ENCODE data around the gene CPA1.

Gene CPA1

DNA sequence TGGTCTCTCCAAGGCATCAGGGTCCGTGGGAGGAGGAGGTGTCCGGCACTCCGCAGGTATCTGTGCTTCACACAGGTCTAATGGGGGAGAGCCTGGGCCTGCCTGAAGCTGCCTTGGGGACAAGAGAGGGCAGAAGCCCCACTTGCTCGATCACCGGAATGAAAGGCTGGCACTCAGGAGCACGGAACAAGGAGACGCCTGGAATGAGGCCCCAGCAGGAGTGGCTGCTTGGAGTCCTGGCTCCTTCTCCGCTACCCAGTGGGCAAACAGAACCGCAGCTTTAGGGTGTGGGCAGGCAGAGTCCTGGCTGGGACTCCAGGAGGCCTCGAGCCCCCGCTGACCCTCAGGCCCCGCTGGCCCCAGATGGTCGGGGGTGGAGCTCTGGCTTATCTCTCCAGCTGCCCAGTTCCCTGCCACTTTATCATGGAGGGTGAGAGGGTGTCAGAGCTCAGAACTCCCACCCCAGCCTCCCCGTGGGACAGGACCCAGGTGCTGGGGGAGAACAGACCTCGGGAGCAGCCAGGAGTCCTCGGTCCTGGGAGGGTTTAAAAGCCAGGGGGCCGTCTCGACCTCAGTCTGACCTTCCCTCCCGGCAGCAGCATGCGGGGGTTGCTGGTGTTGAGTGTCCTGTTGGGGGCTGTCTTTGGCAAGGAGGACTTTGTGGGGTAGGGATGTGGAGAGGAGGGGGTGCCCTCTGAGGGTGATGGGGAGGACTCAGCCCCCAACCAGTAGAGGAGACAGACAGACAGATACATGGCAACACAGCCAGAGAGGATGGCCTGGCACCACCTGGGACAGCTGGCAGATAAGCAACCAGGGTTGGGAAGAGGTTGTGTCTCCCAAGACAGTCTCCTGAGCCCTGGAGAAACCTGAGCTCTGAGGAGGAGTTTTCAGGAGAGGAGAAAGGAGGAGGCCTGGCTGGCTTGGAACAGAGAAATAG lies at the start of gene CPA1:
Gene CPA1, plus strand, starts transcription at position 574 of the 940 bp plus-strand sequence. Its CDS starts 27 bp downstream, at position 601.
- DNase-seq (ENCODE audit: low read depth in 2 of 2): no peak

DNA sequence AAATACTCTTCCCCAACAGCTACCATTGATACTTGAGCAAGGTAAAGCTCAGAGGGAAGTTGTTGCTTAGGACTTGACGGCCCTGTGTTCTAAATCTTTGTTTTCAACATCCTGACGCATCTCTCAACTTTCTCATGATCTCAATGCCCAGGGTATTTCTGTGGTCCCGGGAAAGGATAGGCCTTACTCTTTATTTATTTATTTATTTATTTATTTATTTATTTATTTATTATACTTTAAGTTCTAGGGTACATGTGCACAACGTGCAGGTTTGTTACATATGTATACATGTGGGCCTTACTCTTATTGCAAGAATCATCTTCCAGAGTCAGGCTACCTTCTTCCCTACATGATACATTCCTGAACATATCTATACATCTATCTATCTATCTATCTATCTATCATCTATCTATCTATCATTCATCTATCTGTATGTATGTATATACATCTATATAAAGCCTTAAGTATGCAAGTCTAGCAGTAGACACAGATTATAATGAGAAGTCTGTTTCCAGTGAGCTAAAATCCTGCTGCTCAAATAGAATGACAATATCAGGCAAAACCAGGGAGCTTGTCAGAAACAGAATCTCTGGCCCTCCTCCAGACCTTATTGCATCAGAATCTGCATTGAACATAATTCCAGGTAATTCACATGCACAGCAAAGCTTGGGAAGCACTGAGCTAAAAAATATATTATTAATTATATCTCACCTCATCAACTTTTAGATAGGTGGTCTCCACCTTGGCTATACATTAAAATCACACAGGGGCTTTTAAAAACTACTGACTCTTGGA lies 47.8 kb upstream of the CPA1 start:
- no peak for DNase-seq (ENCODE audit: low read depth in 2 of 2)

GRCh38 chr7:130333832-130334231 lies 46.5 kb upstream of the CPA1 start:
- DNase-seq (ENCODE audit: low read depth in 2 of 2): no peak

DNA sequence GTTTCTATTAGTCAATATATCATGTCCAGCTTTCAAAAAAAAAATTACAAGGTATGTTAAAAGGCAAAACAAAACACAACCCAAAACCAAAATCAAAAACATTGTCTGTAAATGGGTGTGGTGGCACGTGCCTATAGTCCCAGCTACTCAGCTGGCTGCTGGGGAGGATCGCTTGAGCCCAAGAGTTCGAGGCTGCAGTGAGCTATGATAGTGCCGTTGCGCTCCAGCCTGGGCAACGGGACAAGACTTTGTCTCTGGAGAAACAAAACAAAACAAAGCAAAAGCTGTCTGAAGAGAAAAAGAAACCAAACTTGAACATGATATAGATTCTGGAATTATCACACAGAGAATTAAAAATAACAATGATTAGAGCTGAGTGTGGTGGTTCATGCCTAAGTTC lies 46.0 kb upstream of the CPA1 start:
- DNase-seq (ENCODE audit: low read depth in 2 of 2): no peak

DNA sequence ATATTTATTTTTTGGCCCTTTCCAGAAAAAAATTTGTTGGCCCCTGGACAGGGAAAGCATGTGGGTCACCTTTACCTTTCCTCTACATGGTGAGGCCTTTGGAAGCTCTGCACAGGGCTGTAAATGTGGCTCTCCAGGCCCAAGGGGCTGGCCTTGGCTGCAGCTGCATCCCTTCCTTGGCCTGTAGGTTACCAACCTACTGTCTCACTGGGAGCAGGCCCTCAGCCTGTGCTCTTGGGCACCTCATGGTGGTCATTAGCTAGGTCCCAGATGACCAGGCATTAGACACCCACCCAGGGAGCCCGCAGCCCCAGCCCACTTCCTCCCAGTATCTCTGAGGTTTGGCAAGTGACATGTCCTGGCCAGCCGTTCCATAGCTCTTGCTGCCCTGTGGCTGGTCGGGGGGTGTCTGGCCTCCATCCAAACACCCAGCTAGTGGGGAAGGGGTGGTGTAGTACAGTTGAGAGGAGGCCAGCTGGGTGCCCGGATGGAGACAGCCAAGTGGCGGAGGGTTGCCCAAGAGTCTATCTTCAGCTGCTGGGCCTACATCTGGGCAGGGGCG lies 42.8 kb upstream of the CPA1 start:
- no peak for DNase-seq (ENCODE audit: low read depth in 2 of 2)

DNA sequence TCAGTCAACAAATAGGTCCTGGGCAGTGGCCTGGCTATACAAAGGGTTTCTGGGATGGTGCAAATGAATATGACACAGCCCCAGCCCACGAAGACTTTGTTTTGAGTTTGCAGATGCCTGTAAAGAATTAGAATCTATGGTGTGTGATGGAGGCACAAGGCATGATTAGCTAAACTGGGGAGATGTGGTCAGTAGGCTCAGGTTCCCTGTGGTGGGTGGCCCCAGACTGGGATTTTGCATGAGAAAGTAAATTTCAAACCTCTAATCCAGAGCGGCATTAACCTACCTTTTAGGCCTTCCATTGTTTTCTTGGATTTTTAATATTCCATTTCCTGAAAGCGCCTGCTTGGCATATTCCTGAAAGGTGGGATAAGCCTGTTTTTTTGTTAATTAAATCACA lies 42.1 kb upstream of the CPA1 start:
- no peak for DNase-seq (ENCODE audit: low read depth in 2 of 2)

- DNase-seq (ENCODE audit: low read depth in 2 of 2): no peak
Measured at GRCh38 chr7:130341882-130342281, 38.4 kb upstream of the CPA1 start.

DNA sequence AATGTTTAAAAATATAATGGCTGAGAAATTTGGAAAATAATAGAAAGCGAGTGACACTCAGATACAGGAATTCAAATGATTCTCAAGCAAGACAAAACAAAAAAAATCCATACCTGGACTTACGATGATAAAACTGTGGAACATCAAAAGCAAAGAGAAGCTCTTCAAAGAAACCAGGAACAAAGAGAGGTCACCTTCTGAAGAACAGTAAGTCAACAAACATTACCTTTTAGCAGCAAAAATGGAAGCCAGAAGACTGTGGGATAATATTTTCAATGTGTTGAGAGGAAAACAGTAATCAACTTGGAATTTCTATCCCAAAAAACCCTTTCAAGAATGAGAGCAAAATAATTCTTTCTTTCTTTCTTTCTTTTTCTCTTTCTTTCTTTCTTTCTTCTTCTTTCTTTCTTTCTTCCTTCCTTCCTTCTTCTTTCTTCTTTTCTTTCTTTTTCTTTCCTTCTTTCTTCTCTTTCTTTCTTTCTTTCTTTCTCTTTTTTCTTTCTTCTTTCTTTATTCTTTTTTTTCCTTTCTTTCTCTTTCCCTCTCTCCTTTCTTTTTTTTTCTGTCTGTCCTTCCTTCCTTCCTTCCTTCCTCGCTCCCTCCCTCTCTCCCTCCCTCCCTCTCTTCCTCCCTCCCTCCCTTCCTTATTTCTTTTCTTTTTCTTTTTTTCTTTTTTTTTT lies 37.5 kb upstream of the CPA1 start:
- DNase-seq (ENCODE audit: low read depth in 2 of 2): no peak

DNA sequence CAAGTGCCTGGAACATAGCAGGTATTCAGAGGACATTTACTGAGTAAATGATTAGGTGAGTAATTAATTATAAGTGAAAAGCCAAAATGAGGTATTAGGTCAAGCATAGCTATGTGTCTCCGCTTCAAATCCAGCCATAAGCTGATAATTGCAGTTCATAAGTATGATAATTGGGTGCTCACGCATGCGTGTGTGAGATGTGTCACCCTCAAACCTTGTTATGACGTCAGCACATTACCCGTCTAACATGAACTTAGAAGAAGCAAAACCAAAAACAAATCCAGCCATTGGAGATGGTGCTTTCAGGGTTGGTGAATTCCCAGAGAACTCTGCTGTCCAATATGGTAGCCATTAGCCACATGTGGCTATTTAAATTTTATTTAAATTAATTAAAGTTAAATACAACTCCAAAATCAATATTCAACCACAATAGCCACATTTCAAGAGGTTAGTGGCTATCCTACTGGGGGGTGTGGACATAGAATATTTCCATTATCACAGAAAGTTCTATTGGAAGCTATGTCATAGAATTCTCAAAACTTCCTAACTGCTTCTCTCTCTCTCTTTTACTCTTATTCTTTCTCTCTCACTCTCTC lies 35.9 kb upstream of the CPA1 start, which contains the start of gene CPA5:
Gene CPA5, plus strand, starts transcription at position 546 of the 596 bp plus-strand sequence. CDS start 1,670 bp downstream, outside the sequence.
- no peak for DNase-seq (ENCODE audit: low read depth in 2 of 2)

- DNase-seq (ENCODE audit: low read depth in 2 of 2): no peak
Measured at GRCh38 chr7:130345136-130345535, 35.2 kb upstream of the CPA1 start.

DNA sequence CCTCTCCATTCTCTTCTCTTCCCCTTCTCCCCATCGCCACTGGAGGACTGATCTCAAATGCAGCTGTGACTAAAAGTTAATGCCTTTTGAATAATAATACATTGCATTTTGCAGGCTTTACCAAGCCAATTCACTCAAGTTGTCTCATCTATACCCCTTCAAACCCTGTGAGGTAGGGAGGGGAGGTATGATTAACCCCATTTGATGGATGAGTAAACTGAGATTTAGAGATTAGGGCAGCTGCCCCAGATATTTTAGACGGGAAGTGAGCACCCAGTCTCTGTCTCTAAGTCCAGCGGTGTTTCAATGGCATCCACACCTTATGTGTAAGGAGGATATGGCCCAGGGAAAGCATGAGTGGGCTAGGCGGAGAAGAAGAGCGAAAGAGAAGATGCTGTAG lies 34.6 kb upstream of the CPA1 start:
- no peak for DNase-seq (ENCODE audit: low read depth in 2 of 2)

GRCh38 chr7:130346177-130346905 lies 34.0 kb upstream of the CPA1 start:
- no peak for DNase-seq (ENCODE audit: low read depth in 2 of 2)

GRCh38 chr7:130346941-130347340 lies 33.4 kb upstream of the CPA1 start:
- no peak for DNase-seq (ENCODE audit: low read depth in 2 of 2)

DNA sequence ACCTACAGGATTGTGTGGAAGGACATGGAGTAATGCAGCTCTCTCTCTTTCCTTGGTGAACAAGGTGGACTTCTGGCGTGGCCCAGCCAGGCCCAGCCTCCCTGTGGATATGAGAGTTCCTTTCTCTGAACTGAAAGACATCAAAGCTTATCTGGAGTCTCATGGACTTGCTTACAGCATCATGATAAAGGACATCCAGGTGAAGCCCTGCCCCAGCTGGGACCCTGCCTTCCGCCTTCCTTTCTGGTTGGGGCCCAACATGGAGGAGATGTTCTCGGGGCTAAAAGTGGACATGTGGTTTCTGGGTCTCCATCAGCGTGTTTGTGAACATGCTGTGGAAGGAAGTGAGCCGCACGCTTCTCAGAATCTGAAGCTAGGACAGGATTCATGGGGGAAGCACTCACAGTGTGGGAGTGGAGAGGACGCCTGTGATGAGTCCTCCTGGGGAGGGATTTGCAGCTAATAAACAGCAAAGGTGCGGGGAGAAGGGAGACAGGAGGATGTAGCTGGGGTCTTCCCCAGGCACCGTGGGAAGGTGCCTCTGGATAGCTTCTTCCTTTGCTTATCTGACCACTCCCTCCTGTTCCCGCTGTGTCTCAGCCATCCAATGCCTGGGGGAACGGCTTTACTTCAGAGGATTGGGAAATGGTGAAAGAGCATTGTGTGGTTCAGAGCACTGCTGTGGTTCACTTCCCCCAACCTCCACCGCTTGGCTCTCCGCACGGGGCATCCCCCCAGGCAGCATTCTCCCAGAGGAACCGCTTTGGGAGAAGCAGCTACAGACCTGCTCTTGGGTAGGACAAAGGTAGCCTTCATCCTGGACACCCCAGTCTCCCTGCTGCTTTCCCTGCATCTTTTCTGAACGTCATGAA lies 30.1 kb upstream of the CPA1 start:
- no peak for DNase-seq (ENCODE audit: low read depth in 2 of 2)

DNA sequence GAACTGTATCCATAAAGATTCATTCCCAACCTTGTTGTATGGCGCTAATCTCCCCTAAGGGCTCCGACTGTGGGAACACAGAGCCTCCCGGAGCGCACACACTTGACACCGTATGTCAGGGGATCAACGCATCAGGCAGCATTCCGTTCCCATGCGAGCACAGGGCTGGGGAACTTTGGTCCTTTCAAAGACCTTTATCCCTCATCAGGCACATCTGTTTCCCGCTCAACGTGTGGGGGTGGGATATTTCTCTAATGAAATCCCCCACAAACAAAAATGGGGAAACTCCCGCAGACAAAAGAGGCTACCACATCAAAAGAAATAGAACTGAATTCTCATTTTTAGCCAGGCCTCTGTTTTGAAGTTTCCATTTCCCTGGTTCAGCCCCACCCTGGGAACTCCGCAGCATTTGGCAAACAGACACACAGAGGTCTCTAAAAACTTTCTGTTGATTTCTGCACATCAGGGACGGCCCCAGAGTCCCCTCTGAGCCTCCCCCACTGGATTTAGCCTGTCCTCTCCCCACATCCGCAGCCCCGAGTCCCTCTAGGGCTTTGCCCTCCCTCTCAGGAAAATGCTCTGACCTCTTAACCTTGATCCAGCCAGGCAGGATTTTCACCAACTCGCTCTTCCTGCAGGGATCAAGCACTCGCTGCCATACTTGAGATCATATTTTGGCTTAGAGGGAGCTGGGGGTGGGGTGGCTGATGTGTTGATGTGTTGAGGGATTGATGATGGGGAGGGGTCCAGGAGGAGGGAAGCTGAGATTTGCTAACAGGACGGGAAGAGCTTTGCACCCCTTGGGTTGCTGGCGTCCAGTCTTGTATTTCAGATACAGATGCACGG lies 29.1 kb upstream of the CPA1 start:
- DNase-seq (ENCODE audit: low read depth in 2 of 2): no peak

DNA sequence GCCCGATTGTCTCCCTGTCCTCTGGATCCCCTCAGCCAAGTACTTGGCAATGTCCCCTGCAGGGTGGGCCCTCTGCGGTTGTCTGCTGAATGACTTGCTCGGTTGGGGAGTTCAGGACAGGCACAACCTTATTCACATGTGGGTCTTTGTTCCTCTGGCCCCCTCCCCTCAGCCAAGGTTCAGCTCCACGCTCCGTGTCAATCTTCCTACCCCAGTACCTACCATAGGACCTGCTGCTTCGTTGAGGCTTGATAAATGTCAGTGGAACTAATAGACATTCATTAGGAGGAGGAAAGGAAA lies 28.6 kb upstream of the CPA1 start:
- no peak for DNase-seq (ENCODE audit: low read depth in 2 of 2)

DNA sequence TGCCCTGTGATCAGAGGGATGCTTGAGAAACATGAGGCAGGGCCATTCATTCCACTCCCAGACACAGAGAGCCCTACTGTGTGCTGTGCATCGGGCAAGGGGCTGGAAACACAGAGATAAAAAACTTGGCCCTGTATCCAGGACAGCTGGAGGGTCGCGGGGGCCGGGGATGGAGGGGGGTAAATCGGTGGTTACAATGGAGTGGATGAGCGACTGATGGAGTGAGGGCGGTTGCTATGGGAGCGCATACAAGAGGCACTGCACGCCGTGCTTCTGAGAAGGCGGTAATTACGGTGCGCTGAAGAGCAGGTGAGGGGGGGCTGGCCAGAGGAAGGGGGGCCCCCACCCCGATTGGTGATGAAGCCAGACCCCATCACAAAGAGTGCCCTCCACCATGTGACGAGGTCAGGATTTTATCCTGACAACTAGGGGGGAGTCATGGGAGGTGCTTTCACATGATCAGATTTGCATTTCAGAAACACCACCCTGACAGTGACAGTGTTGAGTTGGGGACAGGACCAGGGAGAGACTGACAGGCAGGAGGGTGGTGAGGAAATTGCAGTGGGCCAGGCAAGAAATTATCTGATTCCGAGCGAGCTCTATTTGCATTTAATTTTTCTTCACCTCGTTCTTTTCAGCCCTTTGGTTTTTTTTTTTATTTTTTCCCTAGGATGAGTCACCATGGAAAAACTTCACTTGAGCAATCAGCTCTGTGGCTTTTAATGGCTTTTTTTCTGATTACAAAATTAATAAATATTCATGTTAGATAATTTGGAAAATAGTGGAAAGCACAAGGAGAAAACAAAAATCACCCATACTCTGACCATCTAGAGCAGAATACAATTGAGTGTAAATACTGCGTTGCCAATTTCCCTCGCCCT lies 27.9 kb upstream of the CPA1 start:
- DNase-seq (ENCODE audit: low read depth in 2 of 2): no peak

DNA sequence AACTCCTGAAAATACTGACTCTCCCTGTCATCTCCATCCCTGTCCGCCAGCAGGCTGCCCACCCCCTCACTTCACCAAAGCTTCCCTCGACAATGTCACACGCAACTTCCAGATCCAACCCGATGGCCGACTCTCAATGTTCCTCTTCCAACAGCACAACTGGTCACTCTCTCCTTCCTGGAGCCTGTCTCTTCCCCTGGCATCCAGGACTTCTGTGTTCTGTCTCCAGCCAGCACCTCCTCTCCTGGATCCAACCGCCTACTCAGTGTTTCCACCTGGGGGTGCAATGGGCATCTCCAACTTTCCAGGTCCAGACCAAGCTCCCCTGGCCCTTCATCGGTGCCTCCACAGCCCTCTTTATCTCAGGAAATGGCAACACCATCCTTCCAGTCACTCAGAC lies 27.1 kb upstream of the CPA1 start:
- DNase-seq (ENCODE audit: low read depth in 2 of 2): no peak
